Endodermal cell (in vitro differentiated cells): Measurements from ENCODE around the gene RHBDD3. TPM values are rescaled to one million over a fixed set of nuclear protein-coding genes. Genes with fewer than 3 reads are reported as not detected.

Experiments
- DNase-seq: peaks from one replicate; pipeline ENCODE4 v3.0.0-alpha.2; 2017
- H3K27ac ChIP-seq: 2 replicates; pipeline ENCODE4 v1.5.1; 2013; ENCODE audit warnings: mild to moderate bottlenecking, low read depth, low read length, moderate library complexity
- H3K27me3 ChIP-seq: 2 replicates; pipeline ENCODE4 v1.6.1; 2013; ENCODE audit warnings: mild to moderate bottlenecking, low read length, moderate library complexity; ENCODE audit not compliant: insufficient read depth, control insufficient read depth, poor library complexity, severe bottlenecking
- H3K36me3 ChIP-seq: 2 replicates; pipeline ENCODE4 v1.7.0; 2013; ENCODE audit warnings: mild to moderate bottlenecking, low read length, moderate library complexity; ENCODE audit not compliant: control insufficient read depth, insufficient read depth
- H3K4me1 ChIP-seq: one replicate; pipeline ENCODE4 v1.7.0; 2013; ENCODE audit warnings: low read length; ENCODE audit not compliant: control insufficient read depth, insufficient read depth
- H3K4me3 ChIP-seq: 2 replicates; pipeline ENCODE4 v1.5.1; 2013; ENCODE audit warnings: mild to moderate bottlenecking, low read length, moderate library complexity
- H3K9ac ChIP-seq: 2 replicates; pipeline ENCODE4 v1.6.1; 2013; ENCODE audit warnings: mild to moderate bottlenecking, low read length, moderate library complexity; ENCODE audit not compliant: poor library complexity, severe bottlenecking; ENCODE audit errors: extremely low read depth
- H3K9me3 ChIP-seq: 2 replicates; pipeline ENCODE4 v1.6.1; 2013; ENCODE audit warnings: mild to moderate bottlenecking, low read length, moderate library complexity; ENCODE audit not compliant: control insufficient read depth
- H3K27ac Mint-ChIP-seq: 2 replicates; pipeline ENCODE4 v1.8.0; 2020; ENCODE audit warnings: mixed read lengths
- H3K27me3 Mint-ChIP-seq: 2 replicates; pipeline ENCODE4 v1.8.0; 2021; ENCODE audit warnings: mild to moderate bottlenecking, mixed read lengths; ENCODE audit not compliant: insufficient read depth
- H3K36me3 Mint-ChIP-seq: 2 replicates; pipeline ENCODE4 v1.8.0; 2020; ENCODE audit warnings: low read depth, mixed read lengths
- H3K4me1 Mint-ChIP-seq: 2 replicates; pipeline ENCODE4 v1.8.0; 2020; ENCODE audit warnings: mixed read lengths
- H3K4me3 Mint-ChIP-seq: 2 replicates; pipeline ENCODE4 v1.8.0; 2020; ENCODE audit warnings: mild to moderate bottlenecking, moderate library complexity, mixed read lengths
- H3K9me3 Mint-ChIP-seq: 2 replicates; pipeline ENCODE4 v1.8.0; 2020; ENCODE audit warnings: mild to moderate bottlenecking, mixed read lengths
- WGBS, 2 experiments: methylation state at CpG; one replicate each; pipeline versions ENCODE4 v1.1.5 to v1.1.7; 2013; ENCODE audit warnings: missing lambda C conversion rate in 2 of 2, mixed read lengths in 1 of 2; ENCODE audit not compliant: insufficient coverage in 1 of 2, insufficient read length in 1 of 2; 5-methylcytosine and 5-hydroxymethylcytosine counted together
- total RNA-seq, 2 donors: library from RNA; stranded (reverse); fragmentation: NEBNext Ultra II Directional in 1 of 2; extraction: Animal tissue kit (Norgen Biotek cat#: 25700) in 1 of 2; gene quantifications; 2 replicates in 1 of 2; 3 replicates in 1 of 2; pipeline ENCODE4 v1.2.1, GENCODE V29; 2021
- TF ChIP-seq, protein P1 (sequence below): fragments of 200-600 bp; sonication (generic); conservative IDR thresholded peaks from 2 replicates; pipeline ENCODE4 v1.5.0; 2021; ENCODE audit warnings: antibody characterized with exemption, mild to moderate bottlenecking

Gene RHBDD3
- total RNA-seq, 2 donors from 2014 or later, result 65.0 to 75.2 TPM

DNA sequence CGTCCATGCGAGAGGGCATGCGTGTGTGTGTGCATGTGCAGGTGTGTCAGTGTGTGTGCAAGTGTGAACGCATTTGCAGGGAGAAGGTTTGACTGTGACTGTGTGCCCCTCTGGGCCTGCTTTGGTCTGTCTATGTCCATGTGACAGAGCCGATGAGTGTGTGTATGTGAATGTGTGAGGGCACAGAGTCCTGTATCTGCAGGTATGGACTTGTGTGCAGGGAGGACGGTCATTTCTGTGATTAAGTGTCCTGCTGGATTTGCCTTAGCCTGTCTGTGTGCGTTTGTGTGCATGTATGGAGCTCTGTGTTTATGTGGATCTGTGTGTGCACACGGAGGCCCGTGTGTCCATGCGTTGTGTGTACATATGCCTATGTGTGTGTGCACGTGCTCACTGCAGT is 56.7 kb downstream of the RHBDD3 start:
- no peak overlapping the region for H3K27ac ChIP-seq
- Mint-ChIP-seq H3K36me3 (no peaks in the 10 kb centered on the region), H3K9me3 (no peaks in the 10 kb centered on the region), H3K4me1 (peaks cover 2% of the 10 kb centered on the region), H3K4me3 (no peak overlapping the region), H3K27me3 (peaks cover 2% of the 10 kb centered on the region), H3K27ac (no peak overlapping the region)
- DNase-seq, result no peak
- H3K9me3 ChIP-seq, result no peaks in the 10 kb centered on the region
- WGBS, 2 experiments, result 83 to 90% methylated on average over 6 to 11 of the region's 11 CpGs
- H3K36me3 ChIP-seq, result no peaks in the 10 kb centered on the region
- H3K27me3 ChIP-seq, result no peaks in the 10 kb centered on the region
- peaks cover 4% of the 10 kb centered on the region for H3K4me1 ChIP-seq
- TF ChIP-seq, protein P1, sequence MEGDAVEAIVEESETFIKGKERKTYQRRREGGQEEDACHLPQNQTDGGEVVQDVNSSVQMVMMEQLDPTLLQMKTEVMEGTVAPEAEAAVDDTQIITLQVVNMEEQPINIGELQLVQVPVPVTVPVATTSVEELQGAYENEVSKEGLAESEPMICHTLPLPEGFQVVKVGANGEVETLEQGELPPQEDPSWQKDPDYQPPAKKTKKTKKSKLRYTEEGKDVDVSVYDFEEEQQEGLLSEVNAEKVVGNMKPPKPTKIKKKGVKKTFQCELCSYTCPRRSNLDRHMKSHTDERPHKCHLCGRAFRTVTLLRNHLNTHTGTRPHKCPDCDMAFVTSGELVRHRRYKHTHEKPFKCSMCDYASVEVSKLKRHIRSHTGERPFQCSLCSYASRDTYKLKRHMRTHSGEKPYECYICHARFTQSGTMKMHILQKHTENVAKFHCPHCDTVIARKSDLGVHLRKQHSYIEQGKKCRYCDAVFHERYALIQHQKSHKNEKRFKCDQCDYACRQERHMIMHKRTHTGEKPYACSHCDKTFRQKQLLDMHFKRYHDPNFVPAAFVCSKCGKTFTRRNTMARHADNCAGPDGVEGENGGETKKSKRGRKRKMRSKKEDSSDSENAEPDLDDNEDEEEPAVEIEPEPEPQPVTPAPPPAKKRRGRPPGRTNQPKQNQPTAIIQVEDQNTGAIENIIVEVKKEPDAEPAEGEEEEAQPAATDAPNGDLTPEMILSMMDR, result no peak
- H3K9ac ChIP-seq, result no peak overlapping the region
- no peak overlapping the region for H3K4me3 ChIP-seq

Other genes starting within 250 kb of the RHBDD3 start
- not detected for gene C22orf31, start 206.2 kb downstream of the RHBDD3 start, total RNA-seq
- gene KREMEN1, start 194.9 kb downstream of the RHBDD3 start, total RNA-seq, result 1 to 10 TPM; 6.2 to 7.5 TPM
- 10 to 100 TPM; 19.8 to 41.8 TPM for gene EMID1, start 62.1 kb downstream of the RHBDD3 start, total RNA-seq
- 100 to 1,000 TPM; 295 to 352 TPM for gene EWSR1, start 287 bp upstream of the RHBDD3 start, total RNA-seq
- 10 to 100 TPM; 22.2 to 24.9 TPM for gene GAS2L1, start 38.7 kb upstream of the RHBDD3 start, total RNA-seq
- 1 to 10 TPM; 1.3 TPM for gene RASL10A, start 47.7 kb upstream of the RHBDD3 start, total RNA-seq
- 10 to 100 TPM; 64.9 to 76.6 TPM for gene AP1B1, start 120.6 kb upstream of the RHBDD3 start, total RNA-seq
- not detected for gene RFPL1, start 170.6 kb upstream of the RHBDD3 start, total RNA-seq
- 1 to 10 TPM in 1 of 2 donors, under 1 TPM in 1; 0.92 to 1.7 TPM for gene NEFH, start 212.2 kb upstream of the RHBDD3 start, total RNA-seq